ENCODE results near the gene RALGAPB.

RALGAPB gene

GRCh38 chr20:38610521-38610920 lies 137.9 kb downstream of the RALGAPB start:
- Histone ChIP-seq H3K9me2 (replicated peaks; ENCODE audit: insufficient read depth, low read length) (no peaks in the 10 kb centered on the region), H3K27ac (ENCODE audit: low read length) (no peak overlapping the region), H3K4me1 (ENCODE audit: low read length) (peaks cover 3% of the 10 kb centered on the region; the same call in 1 of the 2 replicates), H3K79me2 (ENCODE audit: low read length) (no peaks in the 10 kb centered on the region), H3K36me3 (replicated peaks; ENCODE audit: insufficient read depth, low read length) (no peaks in the 10 kb centered on the region), H3F3A (ENCODE audit: insufficient read depth, low read length) (no peaks in the 10 kb centered on the region), H3K4me2 (ENCODE audit: low read depth, low read length) (no peak overlapping the region), H3K27me3 (replicated peaks; ENCODE audit: insufficient read depth, low read length) (peaks cover 12% of the 10 kb centered on the region; the same call in 1 of the 2 replicates), H2AFZ (ENCODE audit: low read length) (no peak overlapping the region), H3K9ac (ENCODE audit: low read length) (no peak overlapping the region), H3K4me3 (ENCODE audit: low read length) (no peak overlapping the region), H4K20me1 (ENCODE audit: insufficient read depth, low read length) (no peaks in the 10 kb centered on the region), H3K9me3 (replicated peaks; ENCODE audit: insufficient read depth, low read length) (no peaks in the 10 kb centered on the region)
- DNase-seq: no peak
- TF ChIP-seq CTCF (IDR thresholded peaks at IDR 0.05; ENCODE audit: low read length): no peak
- no peak for TF ChIP-seq EZH2phosphoT487 (IDR thresholded peaks at IDR 0.05; ENCODE audit: low read length)
- TF ChIP-seq EZH2 (optimal IDR thresholded peaks at IDR 0.05; ENCODE audit: low read depth, low read length): no peak

GRCh38 chr20:38612751-38613515 lies 140.3 kb downstream of the RALGAPB start:
- H3K9me2 ChIP-seq (replicated peaks; ENCODE audit: insufficient read depth, low read length): no peaks in the 10 kb centered on the region
- H3K79me2 ChIP-seq (ENCODE audit: low read length): no peaks in the 10 kb centered on the region
- DNase-seq: no peak
- H3K9ac ChIP-seq (ENCODE audit: low read length): no peak overlapping the region
- H3K4me2 ChIP-seq (ENCODE audit: low read depth, low read length): no peak overlapping the region
- no peaks in the 10 kb centered on the region for H4K20me1 ChIP-seq (ENCODE audit: insufficient read depth, low read length)
- TF ChIP-seq EZH2phosphoT487 (IDR thresholded peaks at IDR 0.05; ENCODE audit: low read length) (no peak), CTCF (IDR thresholded peaks at IDR 0.05; ENCODE audit: low read length) (no peak), EZH2 (optimal IDR thresholded peaks at IDR 0.05; ENCODE audit: low read depth, low read length) (no peak)
- H3K4me1 ChIP-seq (ENCODE audit: low read length): peaks cover 3% of the 10 kb centered on the region; the same call in 1 of the 2 replicates
- peaks cover 19% of the 10 kb centered on the region; the same call in 1 of the 2 replicates for H3K27me3 ChIP-seq (replicated peaks; ENCODE audit: insufficient read depth, low read length)
- no peaks in the 10 kb centered on the region for H3K36me3 ChIP-seq (replicated peaks; ENCODE audit: insufficient read depth, low read length)
- H3K9me3 ChIP-seq (replicated peaks; ENCODE audit: insufficient read depth, low read length): no peaks in the 10 kb centered on the region
- no peaks in the 10 kb centered on the region for H3F3A ChIP-seq (ENCODE audit: insufficient read depth, low read length)
- H2AFZ ChIP-seq (ENCODE audit: low read length): no peak overlapping the region
- no peak overlapping the region for H3K27ac ChIP-seq (ENCODE audit: low read length)
- H3K4me3 ChIP-seq (ENCODE audit: low read length): no peak overlapping the region

- no peak for DNase-seq
Observed at GRCh38 chr20:38615283-38615682, 142.6 kb downstream of the RALGAPB start.

More at GRCh38 chr20:38615283-38615682, 142.6 kb downstream of the RALGAPB start:
- no peaks in the 10 kb centered on the region for H3K4me1 ChIP-seq (ENCODE audit: low read length)
- H3K4me2 ChIP-seq (ENCODE audit: low read depth, low read length): no peak overlapping the region
- H3K27me3 ChIP-seq (replicated peaks; ENCODE audit: insufficient read depth, low read length): peaks cover 19% of the 10 kb centered on the region; the same call in 1 of the 2 replicates
- no peaks in the 10 kb centered on the region for H3K79me2 ChIP-seq (ENCODE audit: low read length)
- no peak for TF ChIP-seq EZH2 (optimal IDR thresholded peaks at IDR 0.05; ENCODE audit: low read depth, low read length)
- TF ChIP-seq CTCF (IDR thresholded peaks at IDR 0.05; ENCODE audit: low read length): no peak
- TF ChIP-seq EZH2phosphoT487 (IDR thresholded peaks at IDR 0.05; ENCODE audit: low read length): no peak
- H4K20me1 ChIP-seq (ENCODE audit: insufficient read depth, low read length): no peaks in the 10 kb centered on the region
- no peaks in the 10 kb centered on the region for H3K9me3 ChIP-seq (replicated peaks; ENCODE audit: insufficient read depth, low read length)
- no peak overlapping the region for H3K4me3 ChIP-seq (ENCODE audit: low read length)
- no peaks in the 10 kb centered on the region for H3K9me2 ChIP-seq (replicated peaks; ENCODE audit: insufficient read depth, low read length)
- H3K27ac ChIP-seq (ENCODE audit: low read length): no peak overlapping the region
- no peak overlapping the region for H3K9ac ChIP-seq (ENCODE audit: low read length)
- H2AFZ ChIP-seq (ENCODE audit: low read length): no peak overlapping the region
- no peaks in the 10 kb centered on the region for H3F3A ChIP-seq (ENCODE audit: insufficient read depth, low read length)
- no peaks in the 10 kb centered on the region for H3K36me3 ChIP-seq (replicated peaks; ENCODE audit: insufficient read depth, low read length)

Measured in MM.1S (cell line).